H7 (cell line): ENCODE measurements around the gene MAP3K8. TPM values are rescaled to one million over a fixed set of nuclear protein-coding genes. Genes with fewer than 3 reads are reported as not detected.
"Not testable (repeated sequence)": the region's sequence is repeated elsewhere in the genome, so short reads cannot be mapped to it uniquely, and the experiment has no call there.

Source experiments
- DNase-seq: peaks from one replicate; pipeline ENCODE4 v3.0.0; 2012
- H3K27me3 ChIP-seq: 2 replicates; pipeline ENCODE4 v1.6.0; 2011; ENCODE audit warnings: mild to moderate bottlenecking, low read length; ENCODE audit not compliant: control insufficient read depth, insufficient read depth
- H3K36me3 ChIP-seq: replicated peaks from 2 replicates; pipeline ENCODE4 v1.5.1; 2011; ENCODE audit warnings: low read length; ENCODE audit not compliant: control insufficient read depth, insufficient read depth
- H3K4me3 ChIP-seq: 2 replicates; pipeline ENCODE4 v1.5.1; 2011; ENCODE audit warnings: low read depth, mild to moderate bottlenecking, control low read depth, low read length, moderate library complexity; ENCODE audit not compliant: insufficient read depth
- total RNA-seq: library from RNA; depleted of rRNA; stranded (reverse); fragments of >200 nt; shearing (Covaris generic); gene quantifications from 2 replicates; pipeline ENCODE4 v1.2.3, GENCODE V29; 2014

The MAP3K8 gene
- total RNA-seq, 1 experiment from 2014 or later: 10.5 TPM

DNA sequence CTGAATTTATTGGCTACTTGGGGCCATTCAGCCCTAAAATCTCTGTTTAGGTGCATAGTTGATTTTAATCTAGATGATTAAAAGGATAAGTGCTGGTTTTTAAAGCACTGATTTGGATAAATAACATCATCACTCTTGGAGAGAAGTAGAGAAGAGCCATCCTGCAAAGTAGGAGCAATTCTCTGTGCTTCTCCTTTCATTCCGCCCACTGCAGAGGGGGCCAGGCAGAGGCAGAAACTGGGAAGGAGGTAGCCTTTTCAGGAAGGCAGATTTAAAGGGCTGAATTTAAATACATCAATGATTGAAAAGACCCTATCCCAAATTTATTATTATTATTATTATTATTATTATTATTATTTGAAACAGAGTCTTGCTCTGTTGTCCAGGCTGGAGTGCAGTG lies 14.1 kb downstream of the MAP3K8 start:
- DNase-seq: no peak
- H3K27me3 ChIP-seq: no peaks in the 10 kb centered on the region
- H3K4me3 ChIP-seq: no peak overlapping the region
- no peaks in the 10 kb centered on the region for H3K36me3 ChIP-seq

DNA sequence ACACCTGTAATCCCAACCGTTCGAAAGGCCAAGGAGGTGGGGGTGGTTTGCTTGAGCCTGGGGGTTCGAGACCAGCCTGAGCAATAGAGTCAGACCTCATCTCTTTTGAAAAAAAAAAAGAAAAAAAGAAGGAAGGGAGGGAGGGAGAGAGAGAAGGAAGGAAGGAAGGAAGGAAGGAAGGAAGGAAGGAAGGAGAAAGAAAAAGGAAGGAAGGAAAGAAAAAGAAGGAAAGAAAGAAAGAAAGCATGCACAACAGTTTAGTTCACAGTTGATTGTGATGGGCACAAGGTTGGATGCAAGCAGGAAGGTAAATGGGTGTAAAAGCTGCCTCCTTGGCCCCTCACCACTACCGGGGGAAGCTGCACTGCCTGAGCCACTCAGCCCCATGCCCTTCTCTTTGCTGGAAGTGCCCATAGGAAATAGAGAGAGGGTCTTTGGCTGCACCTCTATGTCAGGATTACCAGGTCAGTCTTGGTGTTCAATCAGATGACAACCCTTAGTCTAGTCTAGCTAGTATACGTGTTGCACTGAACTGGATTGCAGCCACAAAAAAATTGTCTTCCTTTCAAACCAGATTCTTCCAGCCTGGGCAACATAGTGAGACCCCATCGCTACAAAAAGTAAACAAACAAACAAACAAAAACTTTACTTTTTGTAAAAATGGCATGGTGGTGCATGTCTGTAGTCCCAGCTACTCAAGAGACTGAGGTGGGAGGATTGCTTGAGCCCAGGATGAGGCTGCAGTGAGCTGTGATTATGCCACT lies 20.0 kb downstream of the MAP3K8 start:
- no peaks in the 10 kb centered on the region for H3K27me3 ChIP-seq
- DNase-seq: no peak
- no peak overlapping the region for H3K4me3 ChIP-seq
- no peaks in the 10 kb centered on the region for H3K36me3 ChIP-seq

DNA sequence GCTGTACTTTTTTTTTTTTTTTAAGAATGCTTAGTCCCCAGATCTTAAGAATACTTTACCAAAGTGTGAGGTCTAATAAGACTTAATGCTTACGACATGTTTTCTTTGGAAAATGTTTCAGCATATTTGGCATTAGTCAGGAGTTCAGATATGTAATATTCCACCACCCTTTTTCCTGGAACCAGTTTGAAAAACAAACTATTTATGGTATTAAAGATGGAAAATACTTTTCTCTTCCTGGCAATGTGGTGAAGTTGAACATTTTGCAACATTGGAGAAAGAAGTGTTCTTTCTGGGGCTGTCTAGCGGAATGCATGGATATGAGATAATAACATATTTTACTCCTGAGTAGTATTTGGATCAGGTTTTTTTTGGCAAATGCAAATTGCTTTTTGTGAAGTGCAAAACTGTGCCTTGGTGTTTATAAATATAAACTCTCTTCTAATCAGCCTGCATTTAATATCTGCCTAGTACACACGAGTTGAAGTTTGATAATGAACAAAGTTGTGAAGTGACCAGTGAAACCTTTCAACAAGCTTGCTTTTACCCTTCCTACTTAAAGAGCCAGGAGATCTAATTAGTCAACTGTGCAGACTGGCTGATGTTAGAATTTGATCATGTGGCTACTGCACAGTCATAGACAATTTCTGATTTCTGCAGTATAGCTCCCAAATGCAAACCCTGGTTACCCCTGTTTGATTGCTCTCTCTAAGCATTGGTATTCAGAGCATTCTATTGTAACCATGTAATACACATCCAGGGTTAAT lies 20.9 kb downstream of the MAP3K8 start:
- no peak for DNase-seq
- Histone ChIP-seq H3K4me3 (no peak overlapping the region), H3K27me3 (no peaks in the 10 kb centered on the region), H3K36me3 (no peaks in the 10 kb centered on the region)

DNA sequence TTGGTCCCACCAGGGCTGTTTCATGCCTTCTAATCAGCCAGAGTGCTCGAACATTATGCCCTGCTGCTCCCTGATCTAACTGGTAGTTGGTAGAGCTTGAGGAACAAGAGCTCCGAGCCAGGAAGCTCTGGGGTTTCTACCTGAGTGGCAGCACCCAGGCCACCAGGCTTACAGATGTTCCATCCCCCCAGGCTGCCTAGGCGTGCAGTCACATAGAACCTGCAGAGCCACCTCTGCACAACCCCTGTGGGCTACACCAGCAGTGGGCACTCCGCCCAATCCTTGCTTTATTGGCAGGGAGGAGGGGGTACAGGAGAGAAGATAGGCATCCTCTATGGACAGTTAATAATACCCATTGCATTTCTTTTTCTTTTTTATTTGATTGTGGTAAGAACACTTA lies 21.8 kb downstream of the MAP3K8 start:
- H3K4me3 ChIP-seq: no peak overlapping the region
- H3K36me3 ChIP-seq: no peaks in the 10 kb centered on the region
- no peaks in the 10 kb centered on the region for H3K27me3 ChIP-seq
- no peak for DNase-seq

DNA sequence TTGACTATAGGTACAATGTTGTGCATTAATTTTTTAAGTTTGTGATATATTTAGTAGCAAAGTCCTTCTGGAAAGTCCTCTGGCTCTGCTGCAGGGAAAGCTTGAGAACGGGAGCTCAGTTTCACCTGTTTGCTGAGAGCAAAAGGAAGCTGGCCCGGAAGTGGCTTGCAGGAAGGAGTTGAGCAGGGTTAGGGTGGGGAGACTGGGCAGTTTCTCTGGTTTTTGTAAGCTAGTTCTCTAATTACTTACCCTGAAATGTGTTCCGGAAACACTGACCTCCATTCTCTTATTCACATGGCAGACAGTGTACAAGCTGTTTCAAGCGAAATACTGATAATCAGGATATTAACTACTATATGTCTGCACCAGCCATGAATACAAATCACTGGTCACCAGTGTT lies 22.3 kb downstream of the MAP3K8 start:
- Histone ChIP-seq H3K36me3 (no peaks in the 10 kb centered on the region), H3K4me3 (no peak overlapping the region), H3K27me3 (no peaks in the 10 kb centered on the region)
- no peak for DNase-seq

DNA sequence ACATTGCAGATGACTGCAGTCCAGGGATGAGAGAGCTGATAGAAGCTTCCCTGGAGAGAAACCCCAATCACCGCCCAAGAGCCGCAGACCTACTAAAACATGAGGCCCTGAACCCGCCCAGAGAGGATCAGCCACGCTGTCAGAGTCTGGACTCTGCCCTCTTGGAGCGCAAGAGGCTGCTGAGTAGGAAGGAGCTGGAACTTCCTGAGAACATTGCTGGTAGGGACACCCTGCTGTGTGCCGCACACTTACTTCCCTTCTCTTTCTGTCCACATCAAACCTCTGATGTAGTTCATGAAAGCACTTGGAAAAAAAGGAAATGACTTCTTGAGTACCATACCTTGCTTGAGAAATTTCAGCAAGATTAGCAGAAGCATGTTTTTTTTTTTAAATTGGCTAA lies 25.3 kb downstream of the MAP3K8 start:
- H3K4me3 ChIP-seq: no peak overlapping the region
- H3K27me3 ChIP-seq: no peaks in the 10 kb centered on the region
- DNase-seq: no peak
- H3K36me3 ChIP-seq: no peaks in the 10 kb centered on the region

DNA sequence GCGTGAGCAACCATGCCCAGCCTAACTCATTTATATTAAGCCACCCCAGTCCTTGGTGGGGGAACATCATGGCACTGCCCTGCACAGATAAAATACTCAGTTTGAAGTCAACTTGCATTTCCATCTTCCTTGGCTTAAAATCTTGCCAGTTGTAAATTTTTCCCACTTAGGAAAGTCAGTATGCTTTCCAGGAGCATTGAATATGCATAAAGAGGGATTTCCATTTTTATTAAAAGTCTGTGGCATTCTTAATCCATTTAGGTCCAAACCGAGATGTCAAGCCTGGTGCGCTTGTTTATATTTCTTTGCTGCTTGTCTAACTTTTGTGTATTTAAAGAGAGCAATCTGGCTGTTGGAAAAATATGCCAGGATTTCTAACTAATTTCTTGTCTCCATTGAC lies 26.1 kb downstream of the MAP3K8 start:
- Histone ChIP-seq H3K36me3 (no peaks in the 10 kb centered on the region), H3K27me3 (no peaks in the 10 kb centered on the region), H3K4me3 (no peak overlapping the region)
- DNase-seq: no peak

DNA sequence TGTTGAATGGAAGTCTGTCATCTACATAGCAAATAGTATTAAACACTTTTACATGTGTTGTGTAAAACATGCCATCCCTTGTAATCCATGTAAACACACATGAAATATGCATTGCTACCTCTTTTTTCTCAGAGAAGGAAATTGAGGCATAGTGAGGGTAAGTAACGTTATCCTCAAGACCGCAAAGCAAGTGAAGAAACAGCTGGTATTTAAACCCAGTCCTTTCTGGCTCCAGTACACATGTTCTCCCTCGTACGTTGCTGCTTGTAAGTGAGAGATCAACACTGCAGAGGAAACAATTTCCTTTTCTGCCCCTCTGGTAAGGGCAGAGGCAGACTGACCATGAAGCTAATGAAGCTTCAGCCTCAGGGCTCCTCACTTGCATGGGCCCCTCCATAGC lies 28.5 kb downstream of the MAP3K8 start:
- Histone ChIP-seq H3K4me3 (no peak overlapping the region), H3K36me3 (no peaks in the 10 kb centered on the region)
- no peak for DNase-seq

DNA sequence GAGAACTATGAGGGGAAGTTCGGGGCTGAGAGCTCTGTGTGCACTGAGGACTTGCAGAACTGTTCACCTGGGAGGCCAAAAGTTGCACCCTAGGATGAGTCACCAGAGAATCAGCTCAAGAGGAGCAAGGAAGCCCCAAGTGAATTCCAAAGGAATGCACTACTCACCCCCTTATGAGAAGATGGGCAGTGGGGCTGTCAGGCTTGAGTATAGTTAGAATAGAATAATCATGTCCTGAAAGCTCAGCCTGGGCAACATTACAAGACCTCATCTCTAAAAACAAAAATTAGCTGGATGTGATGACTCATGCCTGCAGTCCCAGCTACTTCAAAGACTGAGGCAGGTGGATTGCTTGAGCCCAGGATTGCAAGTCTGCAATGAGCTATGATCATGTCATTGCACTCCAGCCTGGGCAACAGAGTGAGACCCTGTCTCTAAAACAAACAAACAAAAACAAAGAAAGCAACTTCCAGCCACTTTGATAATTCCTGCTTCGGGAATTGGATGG lies 30.0 kb downstream of the MAP3K8 start:
- no peaks in the 10 kb centered on the region for H3K36me3 ChIP-seq
- no peak overlapping the region for H3K4me3 ChIP-seq
- H3K27me3 ChIP-seq: no peaks in the 10 kb centered on the region
- DNase-seq: no peak

More for the DNA sequence above, 28.5 kb downstream of the MAP3K8 start:
- H3K27me3 ChIP-seq: no peaks in the 10 kb centered on the region

DNA sequence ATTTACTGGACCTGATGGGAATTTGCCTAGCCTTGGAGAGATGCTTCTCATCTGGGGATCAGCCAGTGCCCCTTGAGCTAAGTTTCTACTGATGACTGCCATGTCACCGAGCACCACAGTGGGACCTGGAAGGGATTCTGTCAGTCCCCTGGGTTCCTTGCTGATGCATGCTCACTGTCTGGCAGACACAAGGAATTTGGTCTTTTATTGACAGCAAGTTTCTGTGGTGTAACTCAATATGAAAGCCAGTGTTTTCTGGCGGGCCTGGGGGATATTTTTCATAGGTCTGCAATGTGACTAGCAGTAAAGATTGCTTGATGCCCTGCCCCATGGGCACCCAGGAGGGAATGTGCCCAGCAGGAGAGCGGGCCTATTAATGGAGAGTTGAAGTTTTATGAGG lies 30.7 kb downstream of the MAP3K8 start:
- no peaks in the 10 kb centered on the region for H3K27me3 ChIP-seq
- no peak overlapping the region for H3K4me3 ChIP-seq
- H3K36me3 ChIP-seq: no peaks in the 10 kb centered on the region
- DNase-seq: no peak

DNA sequence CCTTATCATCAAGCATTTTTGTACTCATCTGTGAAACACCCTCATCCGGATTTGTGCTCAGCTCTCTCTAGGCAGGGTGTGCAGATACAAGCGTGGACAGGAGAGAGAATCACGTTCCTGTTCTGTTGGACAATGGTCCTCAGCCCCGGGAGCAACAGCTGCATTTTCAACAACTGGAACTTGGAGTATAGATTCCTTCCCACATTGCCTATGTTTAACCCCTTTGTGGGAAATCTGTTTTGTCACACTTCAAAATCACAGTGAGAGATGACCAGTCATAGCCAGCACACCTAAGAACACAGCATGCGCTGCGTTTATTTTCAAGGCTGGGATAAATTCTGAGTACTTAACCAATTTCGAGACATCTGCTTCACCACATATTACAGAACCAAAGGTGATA lies 32.5 kb downstream of the MAP3K8 start:
- Histone ChIP-seq H3K4me3 (no peak overlapping the region), H3K27me3 (no peaks in the 10 kb centered on the region), H3K36me3 (no peaks in the 10 kb centered on the region)
- DNase-seq: no peak

DNA sequence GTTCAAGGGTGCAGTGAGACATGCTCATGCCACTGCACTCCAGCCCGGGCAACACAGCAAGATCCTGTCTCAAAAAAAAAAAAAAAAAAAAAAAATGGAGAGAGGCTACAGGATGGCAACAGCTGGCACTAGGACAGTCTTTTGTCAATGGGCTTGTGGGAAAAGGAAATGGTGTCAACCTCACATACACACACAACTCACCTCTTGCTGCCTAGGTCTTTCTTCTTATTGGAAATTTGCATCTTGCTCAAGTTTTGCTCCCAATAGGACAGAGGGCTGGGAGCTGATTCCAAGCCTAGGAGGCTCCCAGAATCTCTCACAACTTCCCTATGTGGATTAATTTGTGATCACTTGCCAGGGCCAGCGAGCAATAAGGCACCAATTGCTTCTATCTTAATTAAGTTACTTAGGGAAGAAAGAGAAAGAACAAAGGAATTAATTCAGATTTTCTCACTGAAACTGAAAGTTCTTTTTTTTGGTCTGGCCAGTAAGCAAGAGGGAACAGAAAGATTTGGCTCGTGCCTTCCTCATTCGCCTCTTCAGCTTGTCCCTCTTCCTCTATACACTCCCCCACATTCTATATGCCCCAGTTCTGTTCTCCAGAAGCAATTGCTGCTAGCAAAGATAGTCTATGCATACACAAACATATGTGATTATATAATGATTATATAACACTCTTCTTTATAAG lies 33.8 kb downstream of the MAP3K8 start:
- no peaks in the 10 kb centered on the region for H3K27me3 ChIP-seq
- H3K36me3 ChIP-seq: no peaks in the 10 kb centered on the region
- no peak overlapping the region for H3K4me3 ChIP-seq
- DNase-seq: no peak

DNA sequence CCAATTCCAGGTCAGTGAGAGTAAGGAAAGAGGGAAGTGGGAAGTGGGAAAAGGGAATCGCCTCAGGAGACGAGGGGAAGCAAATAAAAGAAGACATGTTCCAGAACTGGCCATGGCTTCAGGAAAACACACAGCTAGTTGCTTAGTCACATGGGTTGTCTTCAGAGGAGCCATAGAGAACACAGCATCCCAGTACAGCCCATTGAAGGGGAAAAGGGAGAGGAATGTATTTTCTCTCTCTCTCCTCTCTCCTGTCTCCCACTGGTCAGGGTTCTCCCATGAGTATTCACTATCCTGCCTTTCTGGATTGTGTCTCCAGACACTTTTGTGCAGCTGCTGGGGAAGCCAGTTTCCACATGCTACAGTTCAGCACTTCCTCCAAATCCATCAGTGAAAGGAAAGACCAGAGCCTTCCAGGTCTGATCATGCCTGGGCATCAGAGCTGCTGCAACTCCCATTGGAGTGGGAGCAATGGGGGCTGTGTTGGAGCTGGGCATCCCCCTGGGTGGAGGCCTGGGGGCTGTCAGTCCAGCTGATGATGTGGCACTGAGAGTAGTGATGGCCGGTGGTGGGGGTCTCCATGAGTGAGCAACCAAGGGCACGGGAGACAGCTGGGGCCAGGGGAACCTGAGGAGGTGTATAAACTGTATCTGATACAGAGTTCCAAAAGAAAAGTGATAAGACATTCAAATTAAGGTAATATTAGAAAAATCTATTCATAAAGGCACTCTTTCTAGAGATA lies 38.6 kb downstream of the MAP3K8 start:
- Histone ChIP-seq H3K36me3 (no peaks in the 10 kb centered on the region), H3K4me3 (no peak overlapping the region), H3K27me3 (no peaks in the 10 kb centered on the region)
- DNase-seq: no peak

DNA sequence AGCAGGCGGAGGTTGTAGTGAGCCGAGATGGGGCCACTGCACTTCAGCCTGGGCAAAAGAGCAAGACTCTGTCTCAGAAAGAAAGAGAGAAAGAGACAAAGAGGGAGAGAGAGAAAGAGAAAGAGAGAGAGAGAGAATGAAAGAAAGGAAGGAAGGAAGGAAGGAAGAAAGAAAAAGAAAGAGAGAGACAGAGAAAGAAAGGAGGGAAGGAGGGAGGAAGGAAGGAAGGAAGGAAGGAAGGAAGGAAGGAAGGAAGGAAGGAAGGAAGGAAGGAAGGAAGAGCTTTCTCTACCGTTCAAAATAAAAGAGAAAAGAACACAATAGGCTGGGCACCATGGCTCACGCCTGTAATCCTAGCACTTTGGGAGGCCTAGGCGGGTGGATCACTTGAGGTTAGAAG lies 41.5 kb downstream of the MAP3K8 start:
- not testable (repeated sequence) for H3K4me3 ChIP-seq, H3K27me3 ChIP-seq, H3K36me3 ChIP-seq, DNase-seq
